HFFc6 (cell line): Measurements from ENCODE around the gene CACNA1C. TPM values are rescaled to one million over a fixed set of nuclear protein-coding genes. Genes with fewer than 3 reads are reported as not detected.

Source experiments
- DNase-seq: peaks from one replicate; pipeline ENCODE4 v3.0.0-alpha.2; 2018
- H3K27ac Mint-ChIP-seq: 2 replicates; pipeline ENCODE4 v1.8.0; 2020; ENCODE audit warnings: mild to moderate bottlenecking, mixed read lengths
- H3K27me3 Mint-ChIP-seq: 2 replicates; pipeline ENCODE4 v1.8.0; 2021; ENCODE audit warnings: mild to moderate bottlenecking, moderate library complexity, mixed read lengths; ENCODE audit not compliant: insufficient read depth
- H3K36me3 Mint-ChIP-seq: 2 replicates; pipeline ENCODE4 v1.8.0; 2021; ENCODE audit warnings: low read depth, mixed read lengths
- H3K4me1 Mint-ChIP-seq: 2 replicates; pipeline ENCODE4 v1.8.0; 2020; ENCODE audit warnings: low read depth, mixed read lengths
- H3K4me3 Mint-ChIP-seq: 2 replicates; pipeline ENCODE4 v1.8.0; 2020; ENCODE audit warnings: mild to moderate bottlenecking, moderate library complexity, mixed read lengths
- H3K9me3 Mint-ChIP-seq: 2 replicates; pipeline ENCODE4 v1.8.0; 2020; ENCODE audit warnings: mild to moderate bottlenecking, mixed read lengths
- total RNA-seq, 6 experiments: library from RNA; stranded (reverse); fragmentation: NEBNext Ultra II Directional; extraction: Animal tissue kit (Norgen Biotek cat#: 25700); gene quantifications; 2 replicates in 1 of 6; 3 replicates in 5 of 6; pipeline ENCODE4 v1.2.3, GENCODE V29; 2021
- TF ChIP-seq, protein P1 (sequence below): fragments of 200-600 bp; sonication (generic); IDR thresholded peaks from 2 replicates; pipeline ENCODE4 v1.5.0; 2021; ENCODE audit warnings: antibody characterized with exemption, mild to moderate bottlenecking

The CACNA1C gene
- total RNA-seq, 6 experiments from 2014 or later = 6.7 to 11.5 (median 10.6) TPM

DNA sequence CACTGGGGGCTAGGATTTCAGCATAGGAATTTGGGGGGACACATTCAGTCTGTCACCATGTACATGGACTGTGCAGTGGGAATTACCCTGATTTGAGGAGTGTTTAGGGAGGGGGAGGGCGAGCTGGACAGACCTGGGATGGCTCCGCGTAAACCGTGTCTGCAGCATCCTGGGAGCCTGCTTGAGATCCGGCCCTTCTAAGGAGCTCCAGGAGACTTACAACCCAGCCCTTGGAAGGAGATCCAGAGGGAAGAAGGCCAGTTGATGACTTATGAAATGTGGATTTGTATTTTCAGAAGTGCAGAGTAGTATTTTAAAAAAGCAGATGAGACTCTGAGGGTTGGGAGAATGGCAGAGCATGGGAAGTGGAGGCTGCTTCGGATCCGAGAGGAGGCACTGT is 153.2 kb downstream of the CACNA1C start:
- no peaks in the 10 kb centered on the region for H3K27me3 Mint-ChIP-seq
- no peak overlapping the region for H3K27ac Mint-ChIP-seq

GRCh38 chr12:2208837-2209635 is 156.2 kb downstream of the CACNA1C start:
- Mint-ChIP-seq H3K9me3 (no peaks in the 10 kb centered on the region), H3K4me3 (no peak overlapping the region), H3K27ac (no peak overlapping the region), H3K36me3 (no peaks in the 10 kb centered on the region), H3K4me1 (no peaks in the 10 kb centered on the region; the same call in 1 of the 2 replicates), H3K27me3 (no peaks in the 10 kb centered on the region; the same call in 1 of the 2 replicates)
- no peak for DNase-seq
- TF ChIP-seq, protein P1, sequence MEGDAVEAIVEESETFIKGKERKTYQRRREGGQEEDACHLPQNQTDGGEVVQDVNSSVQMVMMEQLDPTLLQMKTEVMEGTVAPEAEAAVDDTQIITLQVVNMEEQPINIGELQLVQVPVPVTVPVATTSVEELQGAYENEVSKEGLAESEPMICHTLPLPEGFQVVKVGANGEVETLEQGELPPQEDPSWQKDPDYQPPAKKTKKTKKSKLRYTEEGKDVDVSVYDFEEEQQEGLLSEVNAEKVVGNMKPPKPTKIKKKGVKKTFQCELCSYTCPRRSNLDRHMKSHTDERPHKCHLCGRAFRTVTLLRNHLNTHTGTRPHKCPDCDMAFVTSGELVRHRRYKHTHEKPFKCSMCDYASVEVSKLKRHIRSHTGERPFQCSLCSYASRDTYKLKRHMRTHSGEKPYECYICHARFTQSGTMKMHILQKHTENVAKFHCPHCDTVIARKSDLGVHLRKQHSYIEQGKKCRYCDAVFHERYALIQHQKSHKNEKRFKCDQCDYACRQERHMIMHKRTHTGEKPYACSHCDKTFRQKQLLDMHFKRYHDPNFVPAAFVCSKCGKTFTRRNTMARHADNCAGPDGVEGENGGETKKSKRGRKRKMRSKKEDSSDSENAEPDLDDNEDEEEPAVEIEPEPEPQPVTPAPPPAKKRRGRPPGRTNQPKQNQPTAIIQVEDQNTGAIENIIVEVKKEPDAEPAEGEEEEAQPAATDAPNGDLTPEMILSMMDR = no peak

More for the DNA sequence above, 153.2 kb downstream of the CACNA1C start:
- TF ChIP-seq, protein P1 = no peak
- Mint-ChIP-seq H3K36me3 (peaks cover 8% of the 10 kb centered on the region; the same call in 1 of the 2 replicates), H3K4me1 (no peaks in the 10 kb centered on the region; the same call in 1 of the 2 replicates), H3K4me3 (no peak overlapping the region), H3K9me3 (no peaks in the 10 kb centered on the region; the same call in 1 of the 2 replicates)
- DNase-seq = no peak

- TF ChIP-seq, protein P1 = no peak
- H3K4me3 Mint-ChIP-seq = no peak overlapping the region
- DNase-seq = no peak
- no peaks in the 10 kb centered on the region for H3K9me3 Mint-ChIP-seq
- H3K27ac Mint-ChIP-seq = no peak overlapping the region
- H3K4me1 Mint-ChIP-seq = peaks cover 9% of the 10 kb centered on the region
- peaks cover 14% of the 10 kb centered on the region; the same call in 1 of the 2 replicates for H3K36me3 Mint-ChIP-seq
- H3K27me3 Mint-ChIP-seq = no peaks in the 10 kb centered on the region; the same call in 1 of the 2 replicates
These were observed 158.3 kb downstream of the CACNA1C start for GRCh38 chr12:2211119-2211518.

GRCh38 chr12:2212537-2212936 is 159.8 kb downstream of the CACNA1C start:
- Mint-ChIP-seq H3K9me3 (no peaks in the 10 kb centered on the region), H3K27me3 (no peaks in the 10 kb centered on the region; the same call in 1 of the 2 replicates), H3K27ac (no peak overlapping the region), H3K36me3 (peaks cover 14% of the 10 kb centered on the region; the same call in 1 of the 2 replicates), H3K4me3 (no peak overlapping the region), H3K4me1 (peaks cover 18% of the 10 kb centered on the region)
- TF ChIP-seq, protein P1 = no peak
- DNase-seq = no peak

DNA sequence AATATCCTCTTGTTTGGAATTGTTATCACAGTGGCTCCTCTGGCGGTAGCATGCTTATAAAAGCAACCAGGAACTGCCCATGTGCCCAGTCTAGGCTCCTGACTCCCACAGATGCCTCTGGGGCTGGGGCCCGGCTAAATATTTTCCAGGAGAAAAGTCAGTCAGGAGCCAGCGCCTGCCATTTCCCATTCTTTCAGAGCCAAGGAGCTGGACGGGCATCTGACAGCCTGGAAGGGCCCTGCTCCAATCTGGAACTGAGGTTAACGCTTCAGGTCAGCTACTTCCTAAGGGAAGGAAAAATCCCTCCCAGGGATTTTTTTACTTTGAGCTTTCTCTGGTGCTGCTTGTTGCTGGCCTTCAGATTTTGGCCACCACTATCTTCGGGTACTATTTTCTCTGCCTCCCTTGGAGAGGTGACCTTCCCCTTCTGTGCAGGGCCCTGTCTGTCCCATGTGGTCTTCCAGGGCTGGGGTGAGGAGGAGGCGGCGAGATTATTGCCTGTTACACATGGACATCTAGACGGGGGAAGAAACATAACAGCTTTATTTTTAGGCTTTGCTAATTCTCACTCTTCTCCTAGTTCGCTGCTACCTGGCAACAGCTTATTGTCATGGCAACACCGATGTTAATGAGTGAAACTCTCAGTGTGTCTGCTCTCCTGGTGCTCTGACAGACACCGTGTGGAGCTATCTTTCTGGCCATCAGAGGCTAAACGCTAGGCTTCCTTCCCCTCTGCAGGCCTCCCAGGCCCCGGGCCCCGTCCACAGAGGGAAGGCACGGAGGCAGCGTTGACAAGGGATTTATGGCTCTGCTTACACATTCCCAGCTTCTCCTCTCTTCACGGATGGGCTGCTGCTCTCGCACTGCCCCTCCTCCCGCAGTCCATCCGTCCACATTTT is 160.4 kb downstream of the CACNA1C start:
- H3K4me1 Mint-ChIP-seq = peaks cover 18% of the 10 kb centered on the region
- H3K9me3 Mint-ChIP-seq = no peaks in the 10 kb centered on the region
- no peak overlapping the region for H3K27ac Mint-ChIP-seq
- H3K4me3 Mint-ChIP-seq = no peak overlapping the region
- H3K27me3 Mint-ChIP-seq = no peaks in the 10 kb centered on the region; the same call in 1 of the 2 replicates
- TF ChIP-seq, protein P1 = no peak
- DNase-seq = no peak
- H3K36me3 Mint-ChIP-seq = peaks cover 14% of the 10 kb centered on the region; the same call in 1 of the 2 replicates
